IPS-18c (cell line): ENCODE results near the gene DRAP1.
"Not testable (repeated sequence)": the region's sequence is repeated elsewhere in the genome, so short reads cannot be mapped to it uniquely, and the experiment has no call there.

Experiments used
- H3K4me3 ChIP-seq: 2 replicates; pipeline ENCODE4 v1.7.0; 2013; ENCODE audit warnings: low read depth, mild to moderate bottlenecking, low read length, moderate library complexity; ENCODE audit not compliant: insufficient read depth
- H3K9me3 ChIP-seq: one replicate; pipeline ENCODE4 v1.6.1; 2013; ENCODE audit warnings: mild to moderate bottlenecking, low read length, moderate library complexity; ENCODE audit not compliant: control insufficient read depth, insufficient read depth

Gene DRAP1

DNA sequence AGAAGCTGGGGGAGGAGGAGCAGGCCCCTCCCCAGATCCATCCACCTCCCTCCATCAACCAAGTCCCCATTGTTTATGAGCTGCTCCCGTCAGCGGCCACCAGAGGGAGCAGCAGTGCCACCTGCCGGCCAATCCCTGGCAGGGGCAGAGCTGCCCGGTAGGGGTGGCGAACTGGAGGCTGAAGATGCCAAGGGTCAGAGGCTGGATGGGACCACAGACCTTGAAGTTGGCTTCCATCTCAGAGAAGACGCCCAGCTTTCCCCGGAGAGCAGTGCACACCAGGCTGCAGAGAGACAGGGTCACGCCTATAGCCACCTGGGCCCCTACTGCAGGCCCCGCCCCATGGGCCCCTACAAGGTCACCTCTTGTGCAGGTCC is 34.5 kb upstream of the DRAP1 start:
- Histone ChIP-seq H3K4me3 (no peak overlapping the region), H3K9me3 (no peaks in the 10 kb centered on the region)

DNA sequence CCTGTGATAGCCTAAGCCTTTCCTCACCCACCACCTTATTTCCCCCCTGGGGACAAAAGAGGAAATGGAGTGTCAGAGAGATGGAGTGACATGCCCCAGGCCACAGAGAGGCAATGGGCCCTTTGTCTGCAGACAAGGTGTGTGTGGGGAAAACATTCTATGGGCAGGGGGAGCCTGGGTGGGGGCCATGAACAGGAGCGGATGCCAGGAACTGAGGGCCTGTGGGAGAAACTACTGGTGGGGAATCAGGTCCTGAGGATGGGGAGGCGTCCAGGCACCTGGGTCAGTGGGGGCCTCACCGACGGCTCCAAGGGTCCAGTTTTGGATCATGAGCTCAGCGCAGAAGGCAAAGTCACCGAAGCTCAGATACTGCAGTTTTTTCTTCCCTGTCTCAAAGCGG is 34.0 kb upstream of the DRAP1 start:
- H3K4me3 ChIP-seq: no peak overlapping the region
- H3K9me3 ChIP-seq: no peaks in the 10 kb centered on the region

DNA sequence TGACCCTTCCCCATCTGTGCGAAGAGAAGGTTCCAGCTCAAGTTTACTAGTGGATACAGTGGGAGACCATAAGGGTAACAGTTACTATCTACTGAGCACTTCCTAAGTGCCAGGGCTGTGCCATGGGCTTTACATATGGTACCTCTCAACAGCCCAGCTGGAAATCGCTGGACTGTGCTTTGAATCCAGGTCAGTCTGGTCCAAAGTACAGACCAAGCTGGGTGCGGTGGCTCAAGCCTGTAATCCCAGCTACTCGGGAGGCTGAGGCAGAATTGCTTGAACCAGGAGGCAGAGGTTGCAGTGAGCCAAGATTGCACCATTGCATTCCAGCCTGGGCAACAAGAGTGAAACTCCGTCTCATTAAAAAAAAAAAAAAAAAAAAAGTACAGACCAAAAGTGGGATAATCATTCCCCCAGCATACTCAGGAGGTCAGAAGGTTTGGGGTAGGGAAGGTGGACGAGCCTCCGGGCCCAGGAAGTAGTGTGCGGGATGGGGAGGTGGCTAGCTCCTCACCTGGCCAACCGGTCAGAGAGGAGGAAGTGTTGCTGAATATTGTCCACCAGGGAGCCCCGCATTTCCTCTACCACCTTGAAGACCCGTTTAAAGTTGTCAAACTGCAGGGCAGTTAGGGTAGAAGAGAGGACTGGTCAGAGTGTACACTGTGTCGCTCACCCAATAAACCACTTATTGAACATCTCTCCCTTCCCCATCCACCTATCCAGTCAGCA is 33.3 kb upstream of the DRAP1 start:
- Histone ChIP-seq H3K4me3 (no peak overlapping the region), H3K9me3 (no peaks in the 10 kb centered on the region)

DNA sequence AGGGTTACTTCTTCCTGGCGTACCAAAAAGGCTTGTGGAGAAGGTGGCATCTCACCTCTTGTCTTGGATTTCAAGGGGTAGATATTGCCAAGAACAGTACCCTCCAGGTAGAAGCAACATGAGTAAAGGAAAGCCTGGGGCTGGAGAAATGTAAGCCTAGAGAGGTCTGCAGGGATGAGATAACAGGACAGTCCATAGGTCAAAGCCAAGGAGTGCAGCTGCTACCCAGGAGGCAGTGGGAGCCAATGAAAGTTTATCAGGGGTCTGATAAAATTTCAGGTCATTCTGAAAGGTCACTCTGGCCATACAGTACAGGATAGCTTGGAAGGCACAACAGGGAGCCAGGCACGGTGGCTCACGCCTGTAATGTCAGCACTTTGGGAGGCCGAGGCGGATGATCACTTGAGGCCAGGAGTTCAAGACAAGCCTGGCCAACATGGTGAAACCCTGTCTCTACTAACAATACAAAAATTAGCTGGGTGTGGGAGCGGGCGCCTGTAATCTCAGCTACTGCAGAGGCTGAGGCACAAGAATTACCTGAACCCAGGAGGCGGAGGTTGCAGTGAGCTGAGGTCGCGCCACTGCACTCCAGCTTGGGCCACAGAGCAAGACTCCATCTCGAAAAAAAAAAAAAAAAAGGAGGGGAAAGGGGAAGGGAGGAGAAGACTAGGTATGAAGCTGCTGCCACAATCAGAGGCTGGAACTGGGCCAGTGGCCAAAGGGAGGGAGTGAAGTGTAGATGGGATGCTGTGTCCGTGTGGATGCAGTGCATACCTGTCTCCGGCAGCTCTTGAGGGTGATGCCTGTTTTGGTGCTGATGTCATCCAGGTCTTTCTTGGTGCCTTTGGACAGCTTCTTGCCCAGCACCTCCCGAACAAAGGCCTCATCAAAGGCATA is 32.2 kb upstream of the DRAP1 start:
- Histone ChIP-seq H3K4me3 (peak overlapping the region; percentile 94), H3K9me3 (no peaks in the 10 kb centered on the region)

DNA sequence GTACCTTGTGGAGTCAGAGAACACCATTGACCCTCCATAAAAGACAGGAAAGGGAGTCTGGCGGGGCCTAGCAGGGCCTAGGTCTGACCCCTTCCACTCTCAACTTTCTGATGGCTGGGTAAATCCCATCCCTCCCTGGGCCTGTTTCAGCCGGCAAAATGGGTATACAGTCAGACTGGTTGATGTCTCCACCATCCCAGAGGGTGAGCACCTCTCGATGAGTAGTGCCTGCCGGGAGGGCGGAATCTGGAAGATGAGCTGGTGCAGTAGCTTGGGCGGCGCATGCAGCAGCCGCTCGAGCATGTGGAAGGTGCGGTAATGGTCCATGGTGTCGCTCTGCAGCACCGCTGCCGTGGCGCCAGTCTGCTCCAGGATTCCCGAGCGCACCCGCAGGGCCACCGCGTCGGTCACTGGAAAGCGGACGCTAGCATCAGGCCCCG is 31.5 kb upstream of the DRAP1 start:
- Histone ChIP-seq H3K4me3 (peak overlapping the region; percentile 94), H3K9me3 (no peaks in the 10 kb centered on the region)

DNA sequence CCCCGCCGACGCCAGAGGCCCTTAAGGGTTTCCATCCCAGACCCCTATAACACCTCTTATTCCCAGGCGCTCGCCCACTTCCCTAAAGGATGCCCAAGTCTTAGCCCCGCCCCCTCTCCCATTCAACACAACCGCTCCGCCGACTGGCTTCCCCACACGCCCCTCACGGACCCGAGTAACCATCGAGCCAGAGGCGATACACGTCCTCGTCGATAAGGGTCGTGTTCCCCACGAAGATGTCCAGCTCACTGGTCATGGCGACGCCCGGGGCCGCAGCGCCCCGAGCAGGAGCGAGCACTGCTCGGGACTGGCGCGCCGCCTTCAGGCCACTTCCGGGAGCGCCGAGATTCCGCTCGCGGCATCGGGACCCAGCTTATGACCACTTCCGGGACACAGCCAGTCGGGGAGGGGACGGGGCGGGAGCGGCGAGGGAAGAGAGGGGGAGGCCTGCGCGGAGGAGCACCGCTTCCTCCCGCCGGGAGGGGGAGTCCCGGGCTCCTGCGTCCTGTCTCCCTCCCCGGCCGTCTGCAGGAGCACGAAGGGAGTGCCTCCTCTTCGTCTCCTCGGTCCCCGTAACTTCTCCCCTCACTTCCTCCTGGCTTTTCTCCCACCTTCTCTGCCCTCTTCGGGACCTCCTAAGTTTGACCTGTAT is 30.9 kb upstream of the DRAP1 start, which contains the start of gene FIBP:
FIBP (minus strand) TSS at position 309 of the 652 bp plus-strand sequence; CDS start at position 256, 53 bp downstream.
- Histone ChIP-seq H3K4me3 (peak within 1 kb of the TSS; percentile 94), H3K9me3 (no peaks in the 10 kb centered on the region)

DNA sequence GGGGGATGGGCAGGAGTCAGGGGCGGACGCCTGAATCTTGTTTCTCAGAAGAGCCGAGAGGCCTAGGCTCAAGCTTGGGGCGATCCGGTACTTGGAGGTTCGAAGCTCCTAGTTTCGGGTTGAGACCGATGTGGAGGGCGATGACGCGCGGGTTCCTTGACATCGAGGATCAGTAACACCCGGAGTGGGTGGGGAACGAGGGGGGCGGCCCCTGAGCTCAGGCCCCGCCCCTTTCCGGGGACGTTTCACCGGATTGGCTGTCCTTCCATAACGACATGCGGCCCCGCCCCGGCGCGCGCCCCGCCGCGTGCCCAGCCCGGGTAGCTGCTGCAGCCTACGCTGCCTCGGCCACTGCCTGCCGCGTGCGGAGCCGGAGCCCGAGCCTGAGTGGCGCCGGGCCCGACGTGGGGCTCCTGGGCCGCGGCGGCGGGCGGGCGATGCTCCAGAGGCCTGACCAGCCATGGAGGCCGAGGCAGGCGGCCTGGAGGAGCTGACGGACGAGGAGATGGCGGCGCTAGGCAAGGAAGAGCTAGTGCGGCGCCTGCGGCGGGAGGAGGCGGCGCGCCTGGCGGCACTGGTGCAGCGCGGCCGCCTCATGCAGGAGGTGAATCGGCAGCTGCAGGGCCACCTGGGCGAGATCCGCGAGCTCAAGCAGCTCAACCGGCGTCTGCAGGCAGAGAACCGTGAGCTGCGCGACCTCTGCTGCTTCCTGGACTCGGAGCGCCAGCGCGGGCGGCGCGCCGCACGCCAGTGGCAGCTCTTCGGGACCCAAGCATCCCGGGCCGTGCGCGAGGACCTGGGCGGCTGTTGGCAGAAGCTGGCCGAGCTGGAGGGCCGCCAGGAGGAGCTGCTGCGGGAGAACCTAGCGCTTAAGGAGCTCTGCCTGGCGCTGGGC is 28.7 kb upstream of the DRAP1 start, which contains the start of gene CCDC85B:
CCDC85B (plus strand) TSS at position 350 of the 895 bp plus-strand sequence; CDS start at position 461, 111 bp downstream.
- peak within 1 kb of the TSS; percentile 90 for H3K4me3 ChIP-seq
- no peaks in the 10 kb centered on the region for H3K9me3 ChIP-seq

DNA sequence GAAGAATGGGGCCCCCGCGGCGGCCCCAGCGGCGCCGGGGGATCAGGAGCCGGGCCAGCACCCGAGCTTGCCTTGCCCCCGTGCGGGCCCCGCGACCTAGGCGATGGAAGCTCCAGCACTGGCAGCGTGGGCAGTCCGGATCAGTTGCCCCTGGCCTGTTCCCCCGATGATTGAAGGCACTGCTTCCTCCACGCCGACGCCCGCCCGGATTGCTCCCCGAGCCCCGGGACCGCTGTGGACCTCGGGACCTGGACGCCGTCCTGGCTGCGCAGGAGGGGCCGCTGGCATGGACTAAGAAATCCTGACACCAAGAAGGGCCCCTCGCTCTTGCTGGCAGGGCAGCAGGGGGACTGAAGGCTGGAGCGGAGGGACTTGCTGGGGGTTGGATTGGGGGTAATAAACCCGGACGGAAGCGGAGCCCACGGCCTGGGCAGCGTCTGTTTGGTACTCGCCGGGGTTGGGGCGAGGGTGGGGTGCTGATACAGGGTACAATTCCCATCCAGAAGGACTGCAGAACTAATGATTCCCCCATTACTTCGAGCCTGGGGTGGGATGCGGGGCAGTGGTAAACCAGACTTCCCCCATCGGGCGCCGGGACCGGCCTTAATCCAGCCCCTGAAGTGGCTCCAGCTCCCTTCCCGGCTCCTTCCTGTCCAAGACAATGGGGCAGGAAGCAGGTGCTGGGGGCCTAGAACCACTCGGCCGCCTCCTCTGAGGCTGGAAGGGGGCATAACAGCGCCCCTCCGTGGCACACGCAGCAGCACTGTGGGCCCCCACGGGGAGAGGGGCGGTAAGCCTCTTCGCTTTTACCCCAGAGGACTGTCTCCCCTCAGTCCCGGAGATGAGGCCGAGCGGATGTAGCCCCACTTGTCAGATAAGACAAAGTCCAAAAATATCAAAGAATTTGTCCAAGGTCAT is 27.7 kb upstream of the DRAP1 start:
- peak overlapping the region; percentile 90 for H3K4me3 ChIP-seq
- H3K9me3 ChIP-seq: no peaks in the 10 kb centered on the region

DNA sequence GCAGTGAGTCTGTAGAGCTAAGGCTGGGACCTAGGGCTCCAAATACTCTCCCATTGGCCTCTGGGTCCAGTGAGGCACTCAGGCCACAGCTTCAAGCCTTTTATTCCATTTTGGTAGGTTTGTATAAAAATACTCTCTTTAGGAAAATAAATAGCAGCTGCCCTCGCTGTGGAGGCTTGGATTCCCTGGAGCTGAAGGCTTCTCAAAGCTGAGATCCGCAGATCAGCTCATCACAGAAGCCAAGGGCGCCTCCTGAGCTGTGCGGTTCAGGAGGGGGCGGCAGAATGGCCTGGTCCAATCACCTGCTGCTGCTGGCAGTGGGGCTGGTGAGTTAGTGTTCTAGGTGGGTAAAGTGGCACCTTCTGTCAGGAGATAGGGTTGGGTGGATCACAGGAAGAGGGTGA is 27.1 kb upstream of the DRAP1 start:
- H3K4me3 ChIP-seq: peak overlapping the region; percentile 90; the same call in 1 of the 2 replicates
- not testable (repeated sequence) for H3K9me3 ChIP-seq

DNA sequence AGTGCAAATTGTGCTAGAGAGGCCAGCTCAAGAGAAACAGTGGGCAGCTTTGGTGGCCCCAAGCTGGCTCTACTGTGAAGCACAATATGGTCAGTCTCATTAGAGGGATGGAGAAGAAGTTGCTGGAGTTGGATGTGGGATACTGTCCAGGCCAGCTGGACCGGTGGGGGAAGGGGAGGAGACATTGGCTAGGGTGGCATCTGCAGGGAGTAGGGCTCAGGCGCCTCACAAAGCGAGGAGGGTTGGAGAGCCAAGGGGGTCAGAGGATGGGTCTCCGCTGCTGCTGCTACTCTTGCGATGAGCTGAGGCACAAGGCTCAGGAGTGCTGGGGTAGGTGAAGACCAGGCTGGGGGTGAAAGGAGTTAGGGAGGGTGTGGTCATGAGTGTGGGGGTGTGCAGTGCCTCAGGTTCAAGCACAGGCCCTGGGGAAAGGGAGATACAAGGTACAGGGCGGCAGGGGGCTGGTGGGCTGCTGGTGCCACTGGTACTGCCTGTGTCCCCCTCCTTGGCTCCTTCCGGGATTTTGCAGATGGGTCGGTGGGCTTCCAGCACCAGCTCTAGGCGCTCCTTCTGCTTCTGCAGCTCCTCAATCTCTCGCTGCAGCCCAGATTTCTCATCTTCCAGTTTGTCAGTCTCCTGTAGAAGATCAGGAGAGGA is 26.4 kb upstream of the DRAP1 start:
- Histone ChIP-seq H3K9me3 (no peaks in the 10 kb centered on the region), H3K4me3 (no peak overlapping the region)

DNA sequence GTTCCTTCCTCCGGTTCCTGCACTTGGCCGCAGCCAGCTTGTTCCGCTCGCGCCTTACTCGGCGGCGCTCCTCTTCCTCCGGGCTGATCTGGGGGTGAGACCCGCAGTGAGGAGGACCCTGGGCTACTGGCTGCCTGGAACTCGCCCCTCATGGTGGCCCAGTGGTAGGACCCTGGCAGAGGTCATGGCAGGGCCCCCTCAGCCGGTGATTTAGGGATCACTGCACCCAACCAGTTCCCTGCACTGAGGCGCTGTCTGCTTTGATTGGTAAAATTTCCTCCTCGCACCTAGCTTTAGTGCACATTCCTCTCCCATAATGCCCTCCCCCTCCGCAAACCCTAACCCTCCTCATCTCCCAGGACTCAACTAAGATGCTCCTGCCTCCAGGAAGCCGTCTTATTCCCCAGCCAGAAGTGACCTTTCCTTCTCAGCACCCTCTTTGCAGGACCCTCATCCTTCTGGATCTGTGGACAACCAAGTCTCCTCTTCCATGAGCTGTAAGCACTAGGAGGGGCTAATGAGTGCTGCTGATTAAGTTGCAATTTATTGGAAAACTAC is 25.1 kb upstream of the DRAP1 start:
- H3K4me3 ChIP-seq: no peak overlapping the region
- no peaks in the 10 kb centered on the region for H3K9me3 ChIP-seq

DNA sequence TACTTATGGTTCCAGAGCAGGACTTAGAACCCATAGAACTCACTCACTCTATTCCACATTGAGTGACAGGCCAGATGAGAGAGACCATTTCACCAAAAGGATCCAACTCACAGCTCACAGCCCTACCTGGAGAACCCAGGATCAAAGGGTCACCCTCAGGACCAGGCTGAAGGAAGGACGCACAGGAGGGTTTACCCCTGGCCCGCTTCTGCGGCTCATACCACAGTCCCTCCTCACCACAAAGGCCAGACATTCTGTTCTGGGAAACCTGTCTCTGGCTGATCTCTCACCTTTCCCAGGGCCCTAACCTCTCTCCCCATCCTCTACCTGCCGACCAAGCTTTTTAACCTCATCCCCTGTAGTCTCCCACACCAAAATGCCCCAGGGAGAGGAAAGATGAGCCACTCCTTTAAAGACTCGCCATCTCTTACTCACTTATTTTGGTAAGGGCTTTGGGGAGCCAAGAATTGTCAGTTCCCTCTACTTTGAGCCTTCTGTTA is 23.7 kb upstream of the DRAP1 start:
- no peaks in the 10 kb centered on the region for H3K9me3 ChIP-seq
- no peak overlapping the region for H3K4me3 ChIP-seq

DNA sequence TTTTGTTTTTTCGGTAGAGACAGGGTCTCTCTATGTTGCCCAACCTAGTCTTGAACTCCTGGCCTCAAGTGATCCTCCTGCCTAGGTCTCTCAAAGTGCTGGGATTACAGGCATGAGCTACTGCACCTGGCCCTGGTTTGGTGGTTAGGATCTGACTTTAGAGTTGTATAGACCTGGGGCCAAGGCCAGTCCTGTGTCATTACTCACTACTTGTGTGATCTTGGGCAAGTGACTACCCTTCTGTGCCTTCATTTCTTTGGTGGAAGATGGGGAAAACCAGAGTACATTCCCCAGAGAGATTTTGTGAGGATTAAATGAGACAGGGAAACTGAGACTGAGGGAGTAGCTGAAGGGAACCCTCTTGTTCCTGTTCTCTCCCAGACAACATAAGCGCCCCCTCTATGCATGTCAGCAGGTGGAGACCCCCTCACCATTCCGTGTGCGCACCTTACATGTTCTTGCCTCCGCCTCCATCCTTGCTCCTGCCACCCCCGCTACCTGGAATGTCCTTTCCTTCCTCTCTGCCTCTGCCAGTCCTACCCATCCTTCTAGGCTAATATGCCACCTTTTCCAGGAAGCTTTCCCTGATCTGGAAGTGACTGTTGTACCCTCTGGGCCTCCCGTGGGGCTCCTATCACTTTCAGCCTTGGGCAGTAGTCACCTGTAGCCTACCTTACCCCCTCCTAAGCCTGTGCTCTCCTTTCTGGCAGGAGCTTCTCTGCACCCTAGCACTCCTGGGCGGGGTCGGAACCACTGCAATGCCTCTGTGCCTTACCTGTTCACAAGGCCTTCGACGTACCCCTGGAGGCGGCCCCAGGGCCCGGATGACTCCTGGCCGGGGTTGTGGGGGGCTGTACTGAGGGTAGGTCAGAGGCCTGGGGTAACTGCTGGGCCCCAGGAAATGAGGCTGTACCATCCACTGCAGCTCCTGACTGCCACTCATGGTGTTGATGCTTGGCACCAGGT is 22.9 kb upstream of the DRAP1 start:
- H3K9me3 ChIP-seq: no peaks in the 10 kb centered on the region
- no peak overlapping the region for H3K4me3 ChIP-seq

DNA sequence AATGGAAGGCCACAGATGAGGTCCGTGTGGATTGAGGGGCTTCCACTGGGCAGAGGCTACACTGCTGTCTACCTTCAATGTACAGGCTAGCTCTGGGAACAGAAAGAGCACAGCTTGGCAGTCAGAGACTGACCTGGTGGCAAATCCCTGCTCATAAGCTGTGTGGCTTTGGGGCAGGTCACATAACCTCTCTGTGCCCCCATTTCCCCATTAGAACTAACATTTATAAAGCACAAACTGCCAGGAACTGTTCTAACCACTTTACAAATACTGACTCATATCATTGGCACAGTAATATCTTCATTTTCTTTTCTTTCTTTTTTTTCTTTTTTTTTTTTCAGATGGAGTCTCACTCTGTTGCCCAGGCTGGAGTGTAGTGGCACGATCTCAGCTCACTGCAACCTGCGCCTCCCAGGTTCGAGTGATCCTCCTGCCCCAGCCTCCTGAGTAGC is 22.2 kb upstream of the DRAP1 start:
- H3K4me3 ChIP-seq: no peak overlapping the region

More for the DNA sequence above, 22.2 kb upstream of the DRAP1 start:
- H3K9me3 ChIP-seq: no peaks in the 10 kb centered on the region
